GM23248 (cell line): Measurements from ENCODE around the gene CIDEB. TPM values are rescaled to one million over a fixed set of nuclear protein-coding genes. Genes with fewer than 3 reads are reported as not detected.

Experiments used
- DNase-seq: peaks from one replicate; pipeline ENCODE4 v3.0.0-alpha.2; 2015
- H2AFZ ChIP-seq: fragments of 200-600 bp; sonication (generic); 2 replicates; pipeline ENCODE4 v1.6.1; 2016; ENCODE audit warnings: antibody characterized with exemption
- H3F3A ChIP-seq: fragments of 200-600 bp; sonication (generic); 2 replicates; pipeline ENCODE4 v1.6.1; 2016; ENCODE audit warnings: mild to moderate bottlenecking, antibody characterized with exemption, mixed run types; ENCODE audit not compliant: insufficient read depth
- H3K27ac ChIP-seq: fragments of 200-600 bp; sonication (generic); 2 replicates; pipeline ENCODE4 v1.5.1; 2016; ENCODE audit warnings: mild to moderate bottlenecking
- H3K27me3 ChIP-seq: fragments of 200-600 bp; sonication (generic); replicated peaks from 2 replicates; pipeline ENCODE4 v1.6.1; 2016; ENCODE audit warnings: mild to moderate bottlenecking; ENCODE audit not compliant: insufficient read depth
- H3K36me3 ChIP-seq: fragments of 200-600 bp; sonication (generic); 2 replicates; pipeline ENCODE4 v1.6.1; 2016; ENCODE audit warnings: low read depth, mild to moderate bottlenecking
- H3K4me1 ChIP-seq: fragments of 200-600 bp; sonication (generic); 2 replicates; pipeline ENCODE4 v1.6.1; 2016; ENCODE audit warnings: mild to moderate bottlenecking; ENCODE audit not compliant: insufficient read depth
- H3K4me2 ChIP-seq: fragments of 200-600 bp; sonication (generic); one replicate; pipeline ENCODE4 v1.6.1; 2016; ENCODE audit warnings: mild to moderate bottlenecking; ENCODE audit not compliant: unreplicated experiment
- H3K4me3 ChIP-seq: fragments of 200-600 bp; sonication (generic); 2 replicates; pipeline ENCODE4 v1.5.1; 2016; ENCODE audit warnings: mild to moderate bottlenecking
- H3K79me2 ChIP-seq: fragments of 200-600 bp; sonication (generic); 2 replicates; pipeline ENCODE4 v1.6.1; 2016; ENCODE audit warnings: mild to moderate bottlenecking; ENCODE audit not compliant: insufficient read depth
- H3K9ac ChIP-seq: fragments of 200-600 bp; sonication (generic); 2 replicates; pipeline ENCODE4 v1.6.1; 2016; ENCODE audit warnings: mild to moderate bottlenecking
- H3K9me2 ChIP-seq: fragments of 200-600 bp; sonication (generic); 2 replicates; pipeline ENCODE4 v1.6.1; 2016; ENCODE audit warnings: mixed run types, mild to moderate bottlenecking, moderate library complexity; ENCODE audit not compliant: insufficient read depth
- H3K9me3 ChIP-seq: fragments of 200-600 bp; sonication (generic); one replicate; pipeline ENCODE4 v1.6.1; 2017; ENCODE audit warnings: low read depth
- H4K20me1 ChIP-seq: fragments of 200-600 bp; sonication (generic); 2 replicates; pipeline ENCODE4 v1.6.0; 2016; ENCODE audit not compliant: insufficient read depth
- EZH2 ChIP-seq: fragments of 200-600 bp; sonication (generic); IDR thresholded peaks from 2 replicates; pipeline ENCODE4 v1.6.1; 2018; ENCODE audit warnings: antibody characterized with exemption, mild to moderate bottlenecking; ENCODE audit not compliant: insufficient read depth, poor library complexity, severe bottlenecking
- EZH2phosphoT487 ChIP-seq: fragments of 200-600 bp; sonication (generic); IDR thresholded peaks from 2 replicates; pipeline ENCODE4 v1.6.1; 2018; ENCODE audit warnings: antibody characterized with exemption, moderate library complexity, mild to moderate bottlenecking, low read depth; ENCODE audit not compliant: insufficient read depth
- WGBS, 2 experiments: methylation state at CpG; one replicate each; pipeline ENCODE4 v1.1.6; 2015 to 2017; ENCODE audit warnings: low lambda C conversion rate in 2 of 2, low coverage in 1 of 2; ENCODE audit errors: missing lambda C conversion rate in 2 of 2; 5-methylcytosine and 5-hydroxymethylcytosine counted together
- in situ Hi-C: fragments of 300-500 bp; cut with MboI; formaldehyde crosslinking; loops from 2 replicates; pipeline ENCODE4 v1.15.0; 2020
- polyA plus RNA-seq: library from polyadenylated mRNA; unstranded; fragments of >200 nt; fragmentation: Nextera tagmentation; extraction: Ambion mirVana; gene quantifications from 2 replicates; pipeline ENCODE4 v1.2.1, GENCODE V29; 2016
- total RNA-seq: library from RNA; depleted of rRNA; stranded (reverse); fragments of >200 nt; shearing (Covaris generic); gene quantifications from 2 replicates; pipeline ENCODE4 v1.2.3, GENCODE V29; 2014

The CIDEB gene
- total and polyA plus RNA-seq, 2 experiments from 2014 or later, result 1.2 to 2.1 TPM

- no peaks in the 10 kb centered on the region for H3K9me2 ChIP-seq
- no peak overlapping the region for H3K27ac ChIP-seq
- H3K9me3 ChIP-seq, result no peaks in the 10 kb centered on the region
- no peaks in the 10 kb centered on the region for H3K27me3 ChIP-seq
- H4K20me1 ChIP-seq, result no peaks in the 10 kb centered on the region
- TF ChIP-seq EZH2phosphoT487, result no peak
- TF ChIP-seq EZH2, result no peak
- peaks cover 16% of the 10 kb centered on the region; the same call in 1 of the 2 replicates for H3K4me1 ChIP-seq
- no peak for DNase-seq
- H3K79me2 ChIP-seq, result no peaks in the 10 kb centered on the region
- no peak overlapping the region for H3K9ac ChIP-seq
- no peak overlapping the region for H3K4me2 ChIP-seq
- no peak overlapping the region for H2AFZ ChIP-seq
- WGBS, 2 experiments, result 75 to 81% methylated on average over 7 of the region's 7 CpGs
- H3K4me3 ChIP-seq, result no peak overlapping the region
- in situ Hi-C loops, result no loop called here
- no peaks in the 10 kb centered on the region for H3F3A ChIP-seq
- no peaks in the 10 kb centered on the region for H3K36me3 ChIP-seq
Measured at GRCh38 chr14:24281636-24282035, 26.1 kb downstream of the CIDEB start.

- Histone ChIP-seq H2AFZ (no peak overlapping the region), H3K4me1 (peaks cover 16% of the 10 kb centered on the region; the same call in 1 of the 2 replicates), H3F3A (no peaks in the 10 kb centered on the region), H3K9me2 (no peaks in the 10 kb centered on the region), H4K20me1 (no peaks in the 10 kb centered on the region), H3K79me2 (no peaks in the 10 kb centered on the region), H3K27me3 (no peaks in the 10 kb centered on the region), H3K36me3 (no peaks in the 10 kb centered on the region), H3K4me2 (no peak overlapping the region), H3K9me3 (no peaks in the 10 kb centered on the region), H3K4me3 (no peak overlapping the region), H3K27ac (no peak overlapping the region), H3K9ac (no peak overlapping the region)
- TF ChIP-seq EZH2phosphoT487, result no peak
- no peak for TF ChIP-seq EZH2
- DNase-seq, result peak; percentile 56
- in situ Hi-C loops, result no loop called here
- 44 to 52% methylated on average over 6 of the region's 6 CpGs for WGBS, 2 experiments
Measured at GRCh38 chr14:24280797-24281460, 26.8 kb downstream of the CIDEB start.

- Histone ChIP-seq H3K27ac (no peak overlapping the region), H3K9ac (no peak overlapping the region), H3K27me3 (no peaks in the 10 kb centered on the region), H3K36me3 (no peaks in the 10 kb centered on the region), H2AFZ (0 out of 2 replicates have a peak overlapping the region, but pooled peaks have one; percentile 9), H3K4me3 (no peak overlapping the region), H3K79me2 (no peaks in the 10 kb centered on the region), H3K9me2 (no peaks in the 10 kb centered on the region), H3K4me2 (no peak overlapping the region), H3K4me1 (peaks cover 16% of the 10 kb centered on the region; the same call in 1 of the 2 replicates), H4K20me1 (no peaks in the 10 kb centered on the region), H3K9me3 (no peaks in the 10 kb centered on the region), H3F3A (no peaks in the 10 kb centered on the region)
- in situ Hi-C loops, result no loop called here
- DNase-seq, result peak; percentile 51
- WGBS, 2 experiments, result 58 to 60% methylated on average over 11 of the region's 11 CpGs
- TF ChIP-seq EZH2phosphoT487 (no peak), EZH2 (no peak)
Measured at GRCh38 chr14:24279301-24280186, 28.2 kb downstream of the CIDEB start.

- Histone ChIP-seq H3F3A (no peaks in the 10 kb centered on the region), H3K9me3 (no peaks in the 10 kb centered on the region), H3K9me2 (no peaks in the 10 kb centered on the region), H3K4me1 (peaks cover 16% of the 10 kb centered on the region; the same call in 1 of the 2 replicates), H3K36me3 (no peaks in the 10 kb centered on the region), H3K27ac (no peak overlapping the region), H3K9ac (no peak overlapping the region), H3K27me3 (no peaks in the 10 kb centered on the region), H3K4me3 (no peak overlapping the region), H2AFZ (no peak overlapping the region), H3K79me2 (no peaks in the 10 kb centered on the region), H3K4me2 (no peak overlapping the region), H4K20me1 (no peaks in the 10 kb centered on the region)
- in situ Hi-C loops, result no loop called here
- no peak for TF ChIP-seq EZH2
- TF ChIP-seq EZH2phosphoT487, result no peak
- WGBS, 2 experiments, result 88 to 91% methylated on average over 5 of the region's 5 CpGs
- no peak for DNase-seq
Measured at GRCh38 chr14:24278424-24278823, 29.4 kb downstream of the CIDEB start.
